SKM-1 (cell line): ENCODE results near the gene ASPRV1.

Source experiments
- DNase-seq: peaks from one replicate; lab custom pipeline; 2025; ENCODE audit not compliant: unreplicated experiment; lab: John Stamatoyannopoulos, UW

Gene ASPRV1

GRCh38 chr2:69914164-69914949 lies 47.1 kb downstream of the ASPRV1 start:
- DNase-seq: peak; percentile 100

- peak; percentile 33 for DNase-seq
Observed at GRCh38 chr2:69911985-69912563, 49.4 kb downstream of the ASPRV1 start.
